ENCODE measurements around the gene ENG.
"Not testable (repeated sequence)": the region's sequence is repeated elsewhere in the genome, so short reads cannot be mapped to it uniquely, and the experiment has no call there.

Gene ENG

DNA sequence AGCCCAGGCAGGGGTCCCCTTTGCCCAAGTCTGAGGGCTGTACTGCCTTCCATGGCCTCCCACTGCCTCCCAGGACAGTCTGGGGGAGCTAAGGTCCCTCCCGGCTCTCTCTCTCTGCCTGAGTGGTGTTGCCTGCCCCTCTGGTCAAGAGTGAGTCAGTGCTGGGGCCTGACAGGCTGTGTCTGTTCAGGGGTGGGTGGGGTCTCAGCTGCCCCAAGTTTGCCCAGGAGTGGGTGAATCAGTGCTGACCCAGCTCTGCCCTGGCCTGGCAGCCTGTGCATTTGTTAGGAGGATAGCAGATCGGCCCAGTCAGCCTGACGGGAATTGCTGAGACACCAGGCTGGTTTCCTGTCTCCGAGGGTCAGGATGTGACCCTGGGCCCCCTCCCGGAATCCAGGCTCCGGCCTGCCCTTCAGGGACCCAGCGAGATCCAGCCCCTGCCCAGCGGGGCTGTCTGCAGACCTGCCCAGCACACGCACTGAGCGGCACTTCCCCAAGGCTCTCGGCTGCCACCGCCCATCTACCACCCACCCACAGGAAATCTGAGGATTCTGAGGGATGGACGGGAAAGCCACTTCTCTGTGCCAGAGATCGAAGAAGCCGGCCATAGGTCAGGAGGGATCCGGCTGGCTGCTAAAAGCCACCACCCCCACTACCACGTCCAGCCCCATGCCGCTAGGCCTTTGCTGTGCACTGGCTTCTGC lies 15.9 kb downstream of the ENG start:
- H3K27me3 ChIP-seq = no peaks in the 10 kb centered on the region
- H3K4me2 ChIP-seq = peak overlapping the region; percentile 76 to 95 (median 87)
- no peaks in the 10 kb centered on the region for H3K9me3 ChIP-seq (replicated peaks in 1 of 11)
- peak overlapping the region; percentile 7 to 83 (median 60); a peak in 20 of 22 replicates for H3K9ac ChIP-seq
- H4K20me1 ChIP-seq = peaks cover 0 to 88% (median 29%) of the 10 kb centered on the region in 11 experiments; a peak in 16 of 22 replicates
- peaks cover 33 to 71% (median 47%) of the 10 kb centered on the region in 11 experiments for H3K36me3 ChIP-seq
- TF ChIP-seq Cebpa-rat (IDR thresholded peaks at IDR 0.05) = no peak
- peak overlapping the region in 7 of 10 experiments; percentile 7 to 47 (median 18); a peak in 7 of 20 replicates for H3K4me3 ChIP-seq
- H3K27ac ChIP-seq = peak overlapping the region; percentile 31 to 97 (median 60); a peak in 20 of 22 replicates
- H3K4me1 ChIP-seq = peaks cover 77 to 97% (median 80%) of the 10 kb centered on the region in 10 experiments

- Histone ChIP-seq H3K4me3 (no peak overlapping the region), H3K4me2 (peak overlapping the region; percentile 76 to 95 (median 87)), H3K27me3 (no peaks in the 10 kb centered on the region), H3K27ac (peak overlapping the region in 7 of 11 experiments; percentile 49 to 97 (median 81); a peak in 9 of 22 replicates), H4K20me1 (peaks cover 0 to 79% (median 29%) of the 10 kb centered on the region in 11 experiments; a peak in 14 of 22 replicates), H3K4me1 (peaks cover 89 to 100% (median 91%) of the 10 kb centered on the region in 10 experiments), H3K36me3 (peaks cover 23 to 70% (median 42%) of the 10 kb centered on the region in 11 experiments), H3K9ac (peak overlapping the region in 6 of 11 experiments; percentile 9 to 85 (median 69); a peak in 8 of 22 replicates), H3K9me3 (replicated peaks in 1 of 11) (no peaks in the 10 kb centered on the region)
- TF ChIP-seq Cebpa-rat (IDR thresholded peaks at IDR 0.05) = no peak
Measured at GRCh38 chr9:127837346-127837745, 17.1 kb downstream of the ENG start.

DNA sequence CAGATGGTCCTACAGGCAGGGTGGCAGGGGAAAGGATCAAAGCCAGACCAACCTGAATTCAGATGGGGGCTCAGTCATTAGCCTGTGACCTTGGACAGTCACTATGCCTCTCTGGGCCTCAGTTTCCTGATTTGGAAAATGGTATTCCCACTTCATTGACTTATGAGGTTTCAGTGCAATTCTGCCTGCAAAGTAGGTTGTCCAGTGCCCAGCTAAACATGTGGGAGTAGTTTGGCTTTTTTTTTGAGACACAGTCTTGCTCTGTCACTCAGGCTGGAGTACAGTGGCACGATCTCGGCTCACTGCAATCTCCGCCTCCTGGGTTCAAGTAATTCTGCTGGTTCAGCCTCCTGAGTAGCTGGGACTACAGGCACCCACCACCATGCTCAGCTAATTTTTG lies 17.9 kb downstream of the ENG start:
- H3K9me3 ChIP-seq (replicated peaks in 1 of 11); H3K27me3 ChIP-seq: not testable (repeated sequence)
- peaks cover 93 to 100% (median 96%) of the 10 kb centered on the region in 10 experiments for H3K4me1 ChIP-seq
- H3K4me2 ChIP-seq = peak overlapping the region; percentile 76 to 95 (median 87)
- H4K20me1 ChIP-seq = peaks cover 0 to 71% (median 29%) of the 10 kb centered on the region in 11 experiments; a peak in 14 of 22 replicates
- peak overlapping the region in 10 of 11 experiments; percentile 47 to 85 (median 60); a peak in 19 of 22 replicates for H3K9ac ChIP-seq
- peaks cover 18 to 62% (median 36%) of the 10 kb centered on the region in 11 experiments for H3K36me3 ChIP-seq
- H3K4me3 ChIP-seq = peak overlapping the region in 6 of 10 experiments; percentile 6 to 36 (median 18); a peak in 6 of 20 replicates
- H3K27ac ChIP-seq = peak overlapping the region; percentile 57 to 97 (median 75)

DNA sequence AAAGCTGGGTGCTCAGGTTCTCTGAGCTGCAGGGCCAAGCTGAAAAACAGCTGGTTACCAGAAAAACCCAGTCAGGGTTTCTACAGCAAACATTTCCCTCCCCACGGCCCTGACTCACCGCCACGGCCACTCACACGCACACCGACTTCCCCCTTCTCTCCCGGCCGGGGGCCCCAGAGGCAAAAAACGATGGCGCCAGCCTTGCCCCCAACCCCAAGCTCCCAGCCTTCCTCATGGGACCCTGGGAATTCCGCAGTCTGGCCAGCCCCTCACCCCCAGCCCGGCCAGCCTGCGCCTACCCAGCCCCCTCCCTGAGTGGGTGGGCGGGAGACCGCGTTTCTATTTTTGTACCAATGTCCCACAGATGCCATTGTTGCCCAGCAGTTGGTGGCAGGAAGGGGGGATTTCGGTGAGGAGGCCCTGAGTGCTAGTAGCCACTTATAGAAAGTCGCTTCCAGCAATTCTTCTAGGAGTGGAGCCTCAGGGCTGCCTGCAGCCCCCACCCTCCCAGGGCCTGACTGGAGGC lies 18.4 kb downstream of the ENG start:
- Histone ChIP-seq H3K27ac (peak overlapping the region; percentile 57 to 97 (median 75)), H3K9me3 (replicated peaks in 1 of 11) (no peaks in the 10 kb centered on the region), H3K4me1 (peaks cover 90 to 100% (median 96%) of the 10 kb centered on the region in 10 experiments), H3K9ac (peak overlapping the region; percentile 2 to 85 (median 60); a peak in 21 of 22 replicates), H3K4me2 (peak overlapping the region; percentile 76 to 95 (median 87)), H4K20me1 (peaks cover 0 to 68% (median 29%) of the 10 kb centered on the region in 11 experiments; a peak in 14 of 22 replicates), H3K4me3 (peak overlapping the region in 6 of 10 experiments; percentile 6 to 36 (median 24); a peak in 6 of 20 replicates), H3K27me3 (no peaks in the 10 kb centered on the region), H3K36me3 (peaks cover 12 to 57% (median 36%) of the 10 kb centered on the region in 11 experiments)
- TF ChIP-seq Cebpa-rat (IDR thresholded peaks at IDR 0.05) = no peak

GRCh38 chr9:127833555-127833954 lies 20.9 kb downstream of the ENG start:
- Histone ChIP-seq H3K4me3 (peak overlapping the region in 1 of 10 experiments; percentile 19; a peak in 1 of 20 replicates), H3K36me3 (peaks cover 15 to 56% (median 44%) of the 10 kb centered on the region in 11 experiments), H3K9ac (peak overlapping the region in 3 of 11 experiments; percentile 38 to 85 (median 83); a peak in 6 of 22 replicates), H3K9me3 (replicated peaks in 1 of 11) (no peaks in the 10 kb centered on the region), H3K4me1 (peaks cover 65 to 100% (median 94%) of the 10 kb centered on the region in 10 experiments), H3K27me3 (no peaks in the 10 kb centered on the region), H3K4me2 (peak overlapping the region in 10 of 11 experiments; percentile 2 to 95 (median 28); a peak in 13 of 22 replicates), H3K27ac (peak overlapping the region in 5 of 11 experiments; percentile 15 to 97 (median 94); a peak in 7 of 22 replicates), H4K20me1 (peaks cover 0 to 60% (median 11%) of the 10 kb centered on the region in 11 experiments; a peak in 12 of 22 replicates)
- TF ChIP-seq Cebpa-rat (IDR thresholded peaks at IDR 0.05) = no peak

GRCh38 chr9:127832248-127832647 lies 22.2 kb downstream of the ENG start:
- H3K4me2 ChIP-seq = peak overlapping the region in 7 of 11 experiments; percentile 2 to 95 (median 46); a peak in 7 of 22 replicates
- H4K20me1 ChIP-seq = peaks cover 0 to 58% (median 0%) of the 10 kb centered on the region in 11 experiments; a peak in 11 of 22 replicates
- peaks cover 52 to 99% (median 88%) of the 10 kb centered on the region in 10 experiments for H3K4me1 ChIP-seq
- peak overlapping the region in 1 of 11 experiments; percentile 15; a peak in 1 of 22 replicates for H3K9ac ChIP-seq
- peaks cover 25 to 60% (median 57%) of the 10 kb centered on the region in 11 experiments for H3K36me3 ChIP-seq
- no peaks in the 10 kb centered on the region for H3K27me3 ChIP-seq
- H3K27ac ChIP-seq = peak overlapping the region in 1 of 11 experiments; percentile 23; a peak in 2 of 22 replicates
- TF ChIP-seq Cebpa-rat (IDR thresholded peaks at IDR 0.05) = no peak
- no peaks in the 10 kb centered on the region for H3K9me3 ChIP-seq (replicated peaks in 1 of 11)
- H3K4me3 ChIP-seq = no peak overlapping the region

GRCh38 chr9:127829205-127829906 lies 25.1 kb downstream of the ENG start:
- H3K27ac ChIP-seq = no peak overlapping the region

More at GRCh38 chr9:127829205-127829906, 25.1 kb downstream of the ENG start:
- Histone ChIP-seq H3K27me3 (no peaks in the 10 kb centered on the region), H3K9ac (peak overlapping the region in 2 of 11 experiments; percentile 3 to 49; a peak in 2 of 22 replicates), H3K36me3 (peaks cover 51 to 82% (median 65%) of the 10 kb centered on the region in 11 experiments), H4K20me1 (peaks cover 0 to 50% (median 14%) of the 10 kb centered on the region in 11 experiments; a peak in 10 of 22 replicates), H3K4me1 (peaks cover 44 to 95% (median 85%) of the 10 kb centered on the region in 10 experiments), H3K4me3 (no peak overlapping the region), H3K9me3 (replicated peaks in 1 of 11) (no peaks in the 10 kb centered on the region), H3K4me2 (peak overlapping the region in 7 of 11 experiments; percentile 2 to 31 (median 12); a peak in 5 of 22 replicates)
- TF ChIP-seq Cebpa-rat (IDR thresholded peaks at IDR 0.05) = no peak
